Endothelial cell of umbilical vein (primary cell): ENCODE results near the gene C5orf24. TPM values are rescaled to one million over a fixed set of nuclear protein-coding genes. Genes with fewer than 3 reads are reported as not detected.

ENCODE experiments used
- BruUV-seq: library from RNA; stranded (reverse); fragments of 400-500 nt; replicated peaks from 2 replicates; lab custom pipeline; 2021; lab: Mats Ljungman, UMichigan
- CTCF ChIA-PET: fragments of 300-600, 350-600 bp; sonication (Branson Sonifier 250); formaldehyde crosslinking; loops from one replicate; lab custom pipeline; 2021; ENCODE audit warnings: antibody characterized with exemption, inconsistent platforms; lab: Charles Lee
- POLR2A ChIA-PET: fragments of 300-600, 350-600 bp; sonication (Branson Sonifier 250); formaldehyde crosslinking; loops from one replicate; lab custom pipeline; 2021; ENCODE audit warnings: antibody characterized with exemption, inconsistent platforms; lab: Charles Lee
- DNase-seq: peaks from one replicate; pipeline ENCODE4 v3.0.0-alpha.2; 2011; ENCODE audit warnings: low read depth, low spot score
- FAIRE-seq: peaks from 2 replicates; lab custom pipeline; 2011; peaks lifted over from hg19 to GRCh38; lab: Jason Lieb, UNC
- H2AFZ ChIP-seq: 2 replicates; pipeline ENCODE4 v1.6.0; 2012; ENCODE audit warnings: low read depth, low read length, control low read depth, inconsistent platforms
- H3K27ac ChIP-seq: 2 replicates; pipeline ENCODE4 v1.5.1; 2011; ENCODE audit warnings: low read depth, mild to moderate bottlenecking, control low read depth, low read length, moderate library complexity; ENCODE audit not compliant: insufficient read depth
- H3K27me3 ChIP-seq, 2 experiments: 2 replicates each; pipeline versions ENCODE4 v1.6.0 to v1.6.1; 2011; ENCODE audit warnings: low read length in 2 of 2, mixed read lengths in 1 of 2; ENCODE audit not compliant: control insufficient read depth in 2 of 2, insufficient read depth in 2 of 2
- H3K36me3 ChIP-seq, 2 experiments: 2 replicates in 1 of 2; 3 replicates in 1 of 2; pipeline ENCODE4 v1.5.1; 2011; ENCODE audit warnings: low read length in 2 of 2, mild to moderate bottlenecking in 1 of 2, moderate library complexity in 1 of 2; ENCODE audit not compliant: control insufficient read depth in 2 of 2, insufficient read depth in 2 of 2; ENCODE audit errors: extremely low read depth in 1 of 2
- H3K4me1 ChIP-seq: 3 replicates; pipeline ENCODE4 v1.5.1; 2011; ENCODE audit warnings: mild to moderate bottlenecking, low read length; ENCODE audit not compliant: control insufficient read depth, insufficient read depth; ENCODE audit errors: extremely low read depth
- H3K4me2 ChIP-seq: 2 replicates; pipeline ENCODE4 v1.6.1; 2011; ENCODE audit warnings: low read length, control low read depth, mixed read lengths; ENCODE audit not compliant: insufficient read depth
- H3K4me3 ChIP-seq, 3 experiments: fragments of 200-600 bp in 1 of 3; sonication (generic), shearing (Covaris generic) in 1 of 3; replicated peaks in 1 of 3; 2 replicates each; pipeline ENCODE4 v1.5.1; 2011 to 2016; ENCODE audit warnings: control low read depth in 3 of 3, low read length in 3 of 3, mild to moderate bottlenecking in 2 of 3, inconsistent platforms in 1 of 3, low read depth in 1 of 3, moderate library complexity in 1 of 3; ENCODE audit not compliant: insufficient read depth in 1 of 3
- H3K79me2 ChIP-seq: 2 replicates; pipeline ENCODE4 v1.6.0; 2012; ENCODE audit warnings: low read length, inconsistent platforms; ENCODE audit not compliant: control insufficient read depth, insufficient read depth
- H3K9ac ChIP-seq: replicated peaks from 2 replicates; pipeline ENCODE3; 2011; ENCODE audit warnings: low read length, control low read depth; ENCODE audit not compliant: insufficient read depth; ENCODE audit errors: extremely low read depth
- H3K9me1 ChIP-seq: replicated peaks from 3 replicates; pipeline ENCODE4 v1.6.0; 2011; ENCODE audit warnings: mild to moderate bottlenecking, low read length; ENCODE audit not compliant: control insufficient read depth, insufficient read depth; ENCODE audit errors: extremely low read depth
- H3K9me3 ChIP-seq: replicated peaks from 2 replicates; pipeline ENCODE4 v1.5.1; 2012; ENCODE audit warnings: low read length, inconsistent platforms; ENCODE audit not compliant: control insufficient read depth, insufficient read depth
- H4K20me1 ChIP-seq: replicated peaks from 2 replicates; pipeline ENCODE3; 2011; ENCODE audit warnings: mild to moderate bottlenecking, low read length; ENCODE audit not compliant: control insufficient read depth, insufficient read depth; ENCODE audit errors: extremely low read depth
- CTCF ChIP-seq, 2 donors: IDR thresholded peaks; 1 replicate in 1 of 2; 2 replicates in 1 of 2; pipeline ENCODE4 v1.5.1; 2011; ENCODE audit warnings: low read length in 2 of 2, mild to moderate bottlenecking in 2 of 2, moderate library complexity in 2 of 2, control low read depth in 1 of 2, inconsistent platforms in 1 of 2, low read depth in 1 of 2; ENCODE audit not compliant: insufficient read depth in 1 of 2; ENCODE audit errors: extremely low read depth in 1 of 2
- EZH2 ChIP-seq: IDR thresholded peaks from 2 replicates; pipeline ENCODE4 v1.6.1; 2012; ENCODE audit warnings: borderline replicate concordance, low read depth, mild to moderate bottlenecking, moderate library complexity, low read length, inconsistent platforms; ENCODE audit not compliant: severe bottlenecking
- FOS ChIP-seq: IDR thresholded peaks from 2 replicates; pipeline ENCODE4 v1.6.1; 2011; ENCODE audit warnings: mild to moderate bottlenecking, low read length, moderate library complexity, borderline replicate concordance; ENCODE audit not compliant: insufficient read depth
- GATA2 ChIP-seq: IDR thresholded peaks from 2 replicates; pipeline ENCODE4 v1.7.0; 2011; ENCODE audit warnings: low read depth, mild to moderate bottlenecking, moderate library complexity, mixed read lengths, low read length; ENCODE audit not compliant: insufficient read length, insufficient read depth
- JUN ChIP-seq: IDR thresholded peaks from 2 replicates; pipeline ENCODE4 v1.6.1; 2011; ENCODE audit warnings: borderline replicate concordance, low read depth; ENCODE audit not compliant: insufficient read length, insufficient read depth
- MAX ChIP-seq: IDR thresholded peaks from 2 replicates; pipeline ENCODE4 v1.6.1; 2011; ENCODE audit not compliant: insufficient read depth, insufficient read length
- MYC ChIP-seq: IDR thresholded peaks from one replicate; pipeline ENCODE4 v1.6.1; 2011; ENCODE audit warnings: mild to moderate bottlenecking, low read depth, low read length
- POLR2A ChIP-seq: IDR thresholded peaks from 2 replicates; pipeline ENCODE4 v1.6.1; 2012; ENCODE audit warnings: low read depth, mild to moderate bottlenecking, control low read depth, low read length
- POLR2AphosphoS5 ChIP-seq: IDR thresholded peaks from 2 replicates; pipeline ENCODE4 v1.6.1; 2012; ENCODE audit warnings: low read depth, mild to moderate bottlenecking, control low read depth, low read length, moderate library complexity; ENCODE audit not compliant: insufficient read depth
- dilution Hi-C: fragments of 300-500 bp; cut with MboI; formaldehyde crosslinking; loops from one replicate; pipeline ENCODE4 v1.15.0; 2019; ENCODE audit warnings: low sequenced_read_pairs; ENCODE audit not compliant: extremely low pct_ligation_motif_present
- intact Hi-C: fragments of 100-400 bp; cut with micrococcal nuclease; formaldehyde crosslinking; loops from one replicate; pipeline ENCODE4 v1.10.0; 2022
- polyA plus RNA-seq, 4 experiments: library from polyadenylated mRNA; depleted of rRNA in 3 of 4; stranded (reverse) in 3 of 4; unstranded in 1 of 4; fragments of >200 nt; gene quantifications; 2 replicates each; pipeline versions ENCODE4 v1.2.1 to v1.2.3, GENCODE V29; 2011 to 2012; ENCODE audit warnings: missing spikeins in 1 of 4
- total RNA-seq: library from RNA; stranded (reverse); gene quantifications from 2 replicates; pipeline ENCODE4 v1.2.3, GENCODE V29; 2021

C5orf24 gene
- total and polyA plus RNA-seq, 2 donors (not counting 3 experiments of a cell fraction or from before 2014, with no cell fraction given), result 21.7 to 56.2 TPM

- no peak for TF ChIP-seq JUN
- TF ChIP-seq POLR2A, result no peak
- TF ChIP-seq FOS, result no peak
- TF ChIP-seq MYC, result no peak
- no peak for TF ChIP-seq MAX
- TF ChIP-seq CTCF (IDR thresholded peaks at IDR 0.05; ENCODE audit: extremely low read depth in 1 of 2, insufficient read depth in 1 of 2, low read depth in 1 of 2, low read length in 2 of 2), result no peak
- TF ChIP-seq EZH2, result no peak
- TF ChIP-seq GATA2, result no peak
- no peak for TF ChIP-seq POLR2AphosphoS5
- Histone ChIP-seq H3K27me3 (no peaks in the 10 kb centered on the region), H3K9ac (no peak overlapping the region), H2AFZ (no peak overlapping the region), H3K4me1 (no peaks in the 10 kb centered on the region), H3K36me3 (peaks cover 14 to 19% of the 10 kb centered on the region in 2 experiments), H4K20me1 (no peaks in the 10 kb centered on the region), H3K27ac (no peak overlapping the region), H3K4me2 (no peak overlapping the region), H3K9me1 (no peaks in the 10 kb centered on the region), H3K79me2 (no peaks in the 10 kb centered on the region), H3K4me3 (no peak overlapping the region), H3K9me3 (no peaks in the 10 kb centered on the region)
- ChIA-PET CTCF (interaction anchor here (1.3 kb wide), 1 partner anchor 79 kb away, joined by 3 read pairs; no protein-coding TSS in a partner anchor), POLR2A (no interaction called here)
- dilution Hi-C loops (no loop called here), intact Hi-C loops (no loop called here)
- BruUV-seq, result no TSS peak
- FAIRE-seq, result no peak
- no peak for DNase-seq
Observed at GRCh38 chr5:134798468-134798867, 47.3 kb upstream of the C5orf24 start.
